DND-41 (cell line): ENCODE results near the gene NR1H4.

Source experiments
- CTCF ChIP-seq: IDR thresholded peaks from 2 replicates; pipeline ENCODE4 v1.5.1; 2012; ENCODE audit warnings: borderline replicate concordance, low read length, moderate library complexity, mild to moderate bottlenecking; ENCODE audit not compliant: poor library complexity, severe bottlenecking; ENCODE audit errors: extremely low read depth
- EZH2 ChIP-seq: IDR thresholded peaks from 3 replicates; pipeline ENCODE4 v1.6.1; 2012; ENCODE audit warnings: borderline replicate concordance, low read depth, mild to moderate bottlenecking, moderate library complexity, low read length, inconsistent platforms; ENCODE audit not compliant: severe bottlenecking

- TF ChIP-seq CTCF (no peak), EZH2 (no peak)
Observed at GRCh38 chr12:100455896-100456295, 17.8 kb upstream of the NR1H4 start.
